GM21717 (cell line): ENCODE measurements around the gene SNAPC2.
"Not testable (repeated sequence)": the region's sequence is repeated elsewhere in the genome, so short reads cannot be mapped to it uniquely, and the experiment has no call there.

ENCODE experiments used
- ATAC-seq: cut with Tn5 transposase; IDR thresholded peaks from one replicate; pipeline ENCODE4 v1.9.1; 2021; ENCODE audit warnings: mild to moderate bottlenecking, moderate library complexity; ENCODE audit not compliant: unreplicated experiment

SNAPC2 gene

DNA sequence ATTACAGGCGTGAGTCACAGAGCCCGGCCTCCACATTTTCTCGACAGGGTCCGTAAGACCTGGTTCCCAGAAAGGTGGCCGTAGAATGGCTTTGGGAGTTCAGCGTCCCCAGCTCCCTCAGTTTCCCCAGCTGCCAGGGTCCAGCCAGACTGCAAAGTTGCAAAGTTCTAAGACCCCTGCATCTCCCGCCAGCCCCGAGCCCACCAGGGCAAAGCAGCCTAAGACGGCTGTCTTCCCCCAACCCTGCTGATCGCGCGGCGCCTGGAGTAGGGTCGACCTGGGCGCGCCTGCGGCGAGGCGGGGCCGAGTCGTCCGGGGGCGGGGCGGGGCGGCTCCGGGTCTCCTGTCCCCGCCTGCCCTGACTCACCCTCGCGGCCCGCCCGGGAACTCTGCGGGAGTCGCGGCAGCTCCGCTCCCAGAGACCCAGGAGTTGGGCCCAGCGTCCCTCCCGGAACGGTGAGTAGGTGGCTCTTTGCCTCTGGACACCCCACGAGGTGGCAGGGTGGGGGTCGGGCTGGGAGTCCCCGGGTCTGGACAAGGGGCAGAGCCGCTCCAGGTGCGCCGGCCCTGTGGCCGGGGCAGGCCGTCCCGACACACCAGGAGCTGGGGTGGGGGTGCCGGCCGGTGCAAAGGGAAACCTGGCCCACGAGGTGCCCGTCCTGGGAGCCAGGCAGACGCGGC lies 31.9 kb upstream of the SNAPC2 start, which contains the start of gene LRRC8E:
TSS of gene LRRC8E (plus strand) at position 366 of the 681 bp plus-strand sequence. CDS start 7,094 bp downstream, outside the sequence.
- ATAC-seq: no peak

DNA sequence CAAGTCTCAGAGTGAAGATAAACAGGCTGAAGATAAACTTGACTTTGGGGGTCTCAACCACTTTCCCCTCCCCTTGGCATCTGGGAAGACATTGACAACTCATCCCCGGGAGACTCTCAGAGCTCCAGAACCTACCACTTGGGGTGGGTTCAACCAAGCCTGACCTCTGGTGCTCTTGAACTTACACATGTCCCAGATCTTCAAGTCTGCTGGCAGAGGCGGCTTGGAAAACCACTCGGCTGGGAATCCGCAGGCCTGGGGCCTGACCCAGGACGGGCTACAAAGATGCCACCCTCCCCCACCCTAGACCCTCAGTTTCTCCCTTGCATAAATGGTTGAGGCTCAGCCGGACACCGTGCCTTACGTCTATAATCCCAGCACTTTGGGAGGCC lies 31.3 kb upstream of the SNAPC2 start:
- no peak for ATAC-seq

DNA sequence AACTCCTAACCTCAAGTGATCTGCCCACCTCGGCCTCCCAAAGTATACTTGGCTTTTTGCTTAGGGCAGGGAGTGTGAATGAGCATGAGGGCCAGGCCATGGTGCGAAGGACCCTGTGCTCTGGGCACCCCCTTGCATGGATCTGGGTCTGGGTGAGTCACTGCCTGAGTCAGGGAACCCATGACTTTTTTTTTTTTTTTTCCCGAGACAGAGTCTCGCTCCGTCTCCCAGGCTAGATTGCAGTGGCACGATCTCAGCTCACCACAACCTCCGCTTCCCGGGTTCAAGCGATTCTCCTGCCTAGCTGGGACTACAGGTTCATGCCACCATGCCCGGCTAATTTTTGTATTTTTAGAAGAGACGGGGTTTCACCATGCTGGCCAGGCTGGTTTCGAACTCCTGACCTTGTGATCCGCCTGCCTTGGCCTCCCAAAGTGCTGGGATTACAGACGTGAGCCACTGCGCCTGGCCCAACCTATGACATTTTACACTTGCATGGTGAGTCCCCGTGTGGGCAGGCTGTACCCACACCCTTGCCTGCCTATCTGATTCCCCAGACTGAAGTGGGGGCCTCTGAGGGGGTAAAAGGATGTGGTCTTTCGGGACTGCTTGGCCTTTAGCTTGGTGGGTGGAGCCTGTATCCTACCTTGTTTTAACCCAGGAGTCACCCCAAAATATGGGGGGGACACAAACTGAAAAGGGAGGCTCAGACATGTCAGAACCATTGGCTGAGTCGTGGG lies 26.6 kb upstream of the SNAPC2 start:
- ATAC-seq: not testable (repeated sequence)

DNA sequence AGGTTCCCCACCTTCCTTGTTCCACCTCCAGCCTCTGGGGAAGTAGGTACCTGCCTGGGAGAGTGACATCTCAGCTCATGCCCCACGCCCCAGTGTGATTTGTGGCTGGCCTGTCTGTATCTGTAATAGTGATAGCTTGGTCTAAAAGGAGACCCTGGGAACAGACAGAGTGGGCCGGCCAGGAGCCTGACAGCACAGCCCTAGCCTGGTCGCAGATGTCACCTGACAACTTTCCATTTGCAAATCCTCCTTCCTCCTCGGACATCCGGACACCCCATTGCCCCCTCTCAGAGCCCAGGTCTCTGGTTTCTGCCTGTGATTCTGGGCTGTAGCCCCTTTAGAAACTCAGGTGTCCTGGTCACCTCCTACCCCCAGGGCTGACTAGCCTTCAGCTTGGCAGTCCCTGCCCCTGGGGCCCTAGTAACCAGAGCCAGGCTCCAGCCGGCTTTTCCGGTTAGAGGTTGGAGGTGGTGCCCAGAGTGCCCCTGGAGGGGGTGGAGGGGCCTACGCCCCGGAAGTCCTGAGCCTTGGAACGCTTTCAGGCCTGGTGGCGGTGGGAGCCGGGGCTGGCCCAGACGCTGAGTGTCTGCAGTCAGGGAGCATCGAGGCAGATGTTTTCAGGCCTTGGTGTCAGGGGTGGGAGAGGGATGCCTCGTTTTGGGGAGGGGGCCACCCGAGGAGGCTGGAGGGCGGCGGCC lies 25.4 kb upstream of the SNAPC2 start:
- ATAC-seq: no peak

DNA sequence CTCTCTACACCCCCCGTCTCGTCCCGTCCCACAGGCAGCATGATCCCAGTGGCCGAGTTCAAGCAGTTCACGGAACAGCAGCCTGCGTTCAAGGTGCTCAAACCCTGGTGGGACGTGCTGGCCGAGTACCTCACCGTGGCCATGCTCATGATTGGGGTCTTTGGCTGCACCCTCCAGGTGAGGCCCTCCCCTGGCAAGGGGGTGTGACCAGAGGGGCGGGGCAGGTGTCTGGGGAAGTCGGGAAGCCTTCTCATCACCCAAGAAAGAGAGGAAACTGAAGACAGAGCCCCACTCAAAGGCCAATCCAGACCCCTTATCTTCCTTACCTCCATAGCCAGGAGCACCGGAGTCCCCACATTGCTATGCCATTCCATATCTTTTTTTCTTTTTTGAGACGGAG lies 24.6 kb upstream of the SNAPC2 start:
- no peak for ATAC-seq

DNA sequence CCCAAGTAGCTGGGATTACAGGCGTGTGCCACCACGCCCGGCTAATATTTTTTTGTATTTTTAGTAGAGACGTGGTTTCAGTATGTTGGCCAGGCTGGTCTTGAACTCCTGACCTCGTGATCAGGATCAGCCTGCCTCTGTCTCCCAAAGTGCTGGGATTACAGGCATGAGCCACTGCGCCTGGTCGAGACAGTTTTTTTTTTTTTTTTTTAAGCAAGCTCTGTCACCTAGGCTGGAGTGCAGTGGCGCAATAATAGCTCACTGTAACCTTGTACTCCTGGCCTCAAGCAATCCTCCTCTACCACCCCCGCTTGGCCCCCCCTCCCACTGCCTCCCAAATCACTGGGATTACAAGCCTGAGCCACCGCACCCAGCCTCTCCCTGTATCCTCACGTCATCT lies 22.8 kb upstream of the SNAPC2 start:
- ATAC-seq: no peak

DNA sequence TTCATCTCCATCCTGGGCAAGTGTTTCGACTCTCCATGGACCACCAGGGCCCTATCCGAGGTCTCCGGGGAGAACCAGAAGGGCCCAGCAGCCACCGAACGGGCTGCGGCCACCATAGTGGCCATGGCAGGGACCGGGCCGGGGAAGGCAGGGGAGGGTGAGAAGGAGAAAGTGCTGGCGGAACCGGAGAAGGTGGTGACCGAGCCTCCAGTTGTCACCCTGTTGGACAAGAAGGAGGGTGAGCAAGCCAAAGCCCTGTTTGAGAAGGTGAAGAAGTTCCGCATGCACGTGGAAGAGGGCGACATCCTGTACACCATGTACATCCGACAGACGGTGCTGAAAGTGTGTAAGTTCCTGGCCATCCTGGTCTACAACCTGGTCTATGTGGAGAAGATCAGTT lies 21.2 kb upstream of the SNAPC2 start:
- ATAC-seq: no peak

DNA sequence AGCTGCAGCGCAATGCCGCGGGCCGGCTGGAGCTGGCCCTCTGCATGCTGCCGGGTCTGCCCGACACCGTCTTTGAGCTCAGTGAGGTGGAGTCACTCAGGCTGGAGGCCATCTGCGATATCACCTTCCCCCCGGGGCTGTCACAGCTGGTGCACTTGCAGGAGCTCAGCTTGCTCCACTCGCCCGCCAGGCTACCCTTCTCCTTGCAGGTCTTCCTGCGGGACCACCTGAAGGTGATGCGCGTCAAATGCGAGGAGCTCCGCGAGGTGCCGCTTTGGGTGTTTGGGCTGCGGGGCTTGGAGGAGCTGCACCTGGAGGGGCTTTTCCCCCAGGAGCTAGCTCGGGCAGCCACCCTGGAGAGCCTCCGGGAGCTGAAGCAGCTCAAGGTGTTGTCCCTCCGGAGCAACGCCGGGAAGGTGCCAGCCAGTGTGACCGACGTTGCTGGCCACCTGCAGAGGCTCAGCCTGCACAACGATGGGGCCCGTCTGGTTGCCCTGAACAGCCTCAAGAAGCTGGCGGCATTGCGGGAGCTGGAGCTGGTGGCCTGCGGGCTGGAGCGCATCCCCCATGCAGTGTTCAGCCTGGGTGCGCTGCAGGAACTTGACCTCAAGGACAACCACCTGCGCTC lies 20.3 kb upstream of the SNAPC2 start:
- no peak for ATAC-seq

DNA sequence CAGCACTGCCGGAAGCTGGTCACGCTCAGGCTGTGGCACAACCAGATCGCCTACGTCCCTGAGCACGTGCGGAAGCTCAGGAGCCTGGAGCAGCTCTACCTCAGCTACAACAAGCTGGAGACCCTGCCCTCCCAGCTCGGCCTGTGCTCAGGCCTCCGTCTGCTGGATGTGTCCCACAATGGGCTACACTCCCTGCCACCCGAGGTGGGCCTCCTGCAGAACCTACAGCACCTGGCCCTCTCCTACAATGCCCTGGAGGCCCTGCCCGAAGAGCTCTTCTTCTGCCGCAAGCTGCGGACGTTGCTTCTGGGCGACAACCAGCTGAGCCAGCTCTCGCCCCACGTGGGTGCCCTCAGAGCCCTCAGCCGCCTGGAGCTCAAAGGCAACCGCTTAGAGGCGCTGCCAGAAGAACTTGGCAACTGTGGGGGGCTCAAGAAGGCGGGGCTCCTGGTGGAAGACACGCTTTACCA lies 19.7 kb upstream of the SNAPC2 start:
- no peak for ATAC-seq

DNA sequence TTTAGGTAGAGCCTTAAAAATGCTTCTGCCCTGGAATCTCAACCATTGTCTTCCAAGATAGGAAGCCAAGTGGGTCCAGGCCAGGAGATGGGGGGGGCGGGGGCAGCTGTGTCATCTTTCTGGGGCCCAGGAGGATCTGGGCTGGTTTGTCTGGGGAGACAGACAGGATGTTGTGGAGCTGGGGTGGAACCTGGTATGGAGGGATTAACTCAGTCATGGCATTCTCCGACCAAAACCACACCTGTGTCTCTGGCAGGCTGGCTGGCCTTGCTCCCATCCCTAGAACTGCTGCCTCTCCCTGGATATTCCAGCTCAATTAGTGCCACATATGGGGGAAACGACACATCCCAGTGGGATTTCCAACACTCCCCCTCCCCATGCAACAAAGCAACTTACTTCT lies 19.2 kb upstream of the SNAPC2 start:
- ATAC-seq: no peak

DNA sequence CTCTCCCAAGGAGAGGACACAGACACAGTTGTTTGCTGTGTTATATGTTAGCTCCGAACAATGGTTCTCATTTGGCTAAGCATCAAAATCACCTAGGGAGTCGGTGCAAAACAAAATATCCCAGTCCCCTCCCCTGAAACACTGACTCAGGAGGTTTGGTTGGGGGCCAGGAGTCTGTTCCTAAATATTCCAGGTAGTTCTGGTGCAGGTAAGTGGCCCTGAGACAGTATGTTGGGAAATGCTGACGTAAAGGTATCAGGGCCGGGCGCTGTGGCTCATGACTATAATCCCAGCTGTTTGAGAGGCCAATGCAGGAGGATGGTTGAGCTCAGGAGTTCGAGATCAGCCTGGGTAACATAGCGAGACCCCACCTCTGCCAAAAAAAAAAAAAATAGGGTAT lies 18.8 kb upstream of the SNAPC2 start:
- ATAC-seq: no peak

DNA sequence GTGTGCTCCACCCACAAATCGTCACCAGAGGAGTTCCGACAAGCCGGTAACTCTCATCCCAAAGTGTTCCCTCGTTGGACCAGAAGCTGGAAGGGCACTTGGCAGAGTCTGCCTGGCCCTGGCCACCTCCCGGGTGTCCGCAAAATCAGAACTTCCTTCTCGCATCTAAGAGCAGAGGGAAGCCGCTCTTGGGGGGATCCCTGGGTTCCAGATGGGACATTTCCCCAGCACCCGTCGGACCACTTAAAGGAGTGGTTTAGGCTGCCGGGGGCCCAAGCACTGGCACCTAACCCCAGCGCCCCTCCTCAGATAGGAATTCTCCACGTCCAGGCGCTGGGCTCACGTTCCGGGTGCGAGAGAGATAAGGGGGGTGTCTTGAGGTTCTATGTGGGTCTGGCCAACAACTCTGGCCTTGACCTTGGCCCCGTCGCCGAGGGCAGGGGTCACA lies 17.3 kb upstream of the SNAPC2 start:
- ATAC-seq: peak; percentile 11

DNA sequence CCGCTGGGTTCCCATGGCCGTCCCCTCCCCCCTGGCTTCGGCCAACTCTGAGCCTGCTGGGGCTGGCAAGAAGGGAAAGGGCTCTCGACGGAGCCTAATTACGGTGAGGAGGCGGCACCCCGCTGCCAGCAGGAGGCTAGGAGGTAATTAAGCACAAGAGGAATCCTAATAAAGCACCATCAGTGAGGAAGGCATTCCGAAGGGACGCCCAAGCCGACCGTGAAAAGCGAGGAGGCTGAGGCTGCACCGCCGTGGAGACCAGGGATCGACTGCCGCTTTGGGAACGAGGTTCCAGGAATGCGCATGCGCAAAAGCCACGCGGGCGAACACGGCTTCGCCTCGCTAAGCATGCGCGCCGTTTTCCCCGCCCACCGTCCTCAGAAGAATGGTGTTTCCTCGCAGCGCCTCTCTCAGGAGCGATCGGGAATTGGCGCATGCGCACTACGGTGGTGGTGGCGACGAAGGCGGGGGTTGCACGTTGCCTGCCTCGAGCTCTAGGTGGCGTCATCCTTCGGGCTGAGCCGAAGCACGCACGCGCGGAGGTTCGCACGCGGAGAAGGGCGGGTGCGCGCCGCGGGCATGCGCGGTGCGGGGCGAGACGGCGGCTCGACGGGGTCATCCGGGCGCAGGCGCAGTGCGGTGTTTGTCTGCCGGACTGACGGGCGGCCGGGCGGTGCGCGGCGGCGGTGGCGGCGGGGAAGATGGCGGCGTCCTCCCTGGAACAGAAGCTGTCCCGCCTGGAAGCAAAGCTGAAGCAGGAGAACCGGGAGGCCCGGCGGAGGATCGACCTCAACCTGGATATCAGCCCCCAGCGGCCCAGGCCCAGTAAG lies 16.7 kb upstream of the SNAPC2 start, which contains the start of gene MAP2K7:
TSS of gene MAP2K7 (plus strand) at position 634 of the 830 bp plus-strand sequence. CDS start at position 702, 68 bp downstream.
- ATAC-seq: peak; percentile 63

DNA sequence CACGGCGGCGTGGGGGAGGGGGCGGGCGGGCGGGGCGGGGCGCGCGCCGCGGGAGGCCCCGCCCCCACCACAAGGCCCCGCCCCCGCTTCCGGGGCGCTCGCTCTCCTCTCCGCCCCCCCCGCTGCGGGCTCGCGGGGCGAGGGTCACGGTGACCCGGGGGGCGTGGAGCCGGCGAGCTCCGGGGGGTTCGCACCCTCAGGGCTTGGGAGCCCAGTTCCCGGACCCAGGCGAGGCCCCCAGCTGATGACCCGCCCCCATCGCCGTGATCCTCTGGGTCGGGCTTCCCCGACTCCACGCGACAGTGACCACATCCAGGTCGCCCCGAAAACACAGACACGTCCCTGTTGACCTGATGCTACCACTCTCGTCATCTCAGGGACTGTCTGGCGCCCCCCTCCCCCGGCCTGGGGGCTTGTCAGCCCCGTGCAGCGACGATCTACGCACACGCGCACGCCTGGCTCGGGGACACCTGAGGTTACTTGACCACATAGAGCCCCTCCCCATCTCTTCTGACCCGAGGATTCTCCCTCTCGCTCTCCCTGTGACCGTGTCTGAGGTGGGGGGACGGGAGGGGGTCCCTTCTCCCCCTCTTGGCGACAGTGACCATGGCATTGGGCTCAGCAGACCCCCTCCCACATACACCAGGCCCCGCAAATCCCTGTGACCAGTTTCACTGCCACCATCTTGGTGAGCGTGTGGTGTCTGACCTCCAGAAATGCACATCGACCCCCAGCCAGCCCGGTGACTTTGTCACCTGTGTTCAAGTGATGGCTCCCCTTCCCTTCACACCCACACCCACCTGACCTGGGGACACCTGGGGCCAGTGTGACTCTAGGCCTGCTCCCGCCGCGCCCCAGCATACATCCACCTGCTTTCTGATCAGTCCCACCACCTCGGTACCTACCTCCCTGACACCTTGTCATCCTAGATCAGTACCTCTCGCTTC lies 15.8 kb upstream of the SNAPC2 start:
- peak; percentile 13 for ATAC-seq

DNA sequence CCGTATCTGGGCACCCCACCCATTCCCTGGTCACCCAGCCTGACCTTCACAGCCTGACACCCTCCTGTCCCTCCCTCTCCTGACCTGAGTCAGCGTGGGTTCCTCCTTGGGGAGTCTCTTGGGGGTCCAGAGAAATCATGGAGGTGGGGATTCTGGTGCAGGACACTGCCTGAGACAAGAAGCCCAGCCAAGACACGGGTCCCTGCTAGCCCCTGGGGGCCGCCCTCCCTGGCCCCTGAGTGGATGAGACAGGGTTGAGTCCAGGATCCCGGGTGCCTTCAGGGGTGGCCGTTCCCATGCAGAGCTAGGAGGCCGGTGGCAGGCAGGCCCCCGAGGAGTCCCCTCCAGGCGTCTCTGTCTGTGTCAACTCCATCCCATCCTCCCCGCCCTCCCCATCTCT lies 14.9 kb upstream of the SNAPC2 start:
- no peak for ATAC-seq

DNA sequence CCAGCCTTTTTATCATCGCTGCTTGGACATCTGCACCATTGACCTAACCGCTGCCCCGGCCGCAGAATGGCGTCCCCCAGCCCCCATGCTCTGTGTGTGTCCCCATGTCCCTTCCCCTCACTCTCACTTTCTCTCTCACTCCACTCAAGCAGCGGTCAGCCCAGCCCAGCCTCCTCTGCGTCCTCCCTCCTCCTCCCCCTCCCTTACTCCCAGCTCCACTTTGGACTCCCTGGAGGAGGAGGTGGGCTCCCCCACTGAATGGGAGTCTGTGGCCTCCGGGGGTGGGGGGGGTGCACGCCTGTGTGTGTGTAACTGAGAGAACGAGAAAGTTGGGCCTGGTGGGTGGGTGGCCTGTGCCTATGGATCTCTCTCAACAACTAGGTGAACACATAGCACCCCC lies 14.3 kb upstream of the SNAPC2 start:
- no peak for ATAC-seq

DNA sequence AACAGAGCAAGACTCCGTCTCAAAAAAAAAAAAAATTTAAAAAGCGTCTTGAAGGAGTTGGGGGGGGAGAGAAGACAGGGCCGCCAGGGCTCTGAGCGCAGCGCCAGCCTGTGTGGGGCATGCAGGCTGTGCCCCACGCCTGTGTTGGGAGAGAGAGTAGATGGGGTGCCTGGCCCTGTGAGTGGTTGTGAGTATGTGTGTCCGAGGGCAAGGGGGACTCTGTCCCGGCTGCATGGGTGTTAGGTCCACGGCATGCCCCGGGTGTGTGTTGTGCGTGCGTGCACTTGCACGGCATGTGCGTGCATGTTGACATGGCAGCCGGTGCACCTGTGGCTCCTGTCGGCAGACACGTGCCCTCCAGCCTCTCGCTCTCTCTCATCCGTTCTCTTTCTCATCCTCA lies 13.0 kb upstream of the SNAPC2 start:
- no peak for ATAC-seq

DNA sequence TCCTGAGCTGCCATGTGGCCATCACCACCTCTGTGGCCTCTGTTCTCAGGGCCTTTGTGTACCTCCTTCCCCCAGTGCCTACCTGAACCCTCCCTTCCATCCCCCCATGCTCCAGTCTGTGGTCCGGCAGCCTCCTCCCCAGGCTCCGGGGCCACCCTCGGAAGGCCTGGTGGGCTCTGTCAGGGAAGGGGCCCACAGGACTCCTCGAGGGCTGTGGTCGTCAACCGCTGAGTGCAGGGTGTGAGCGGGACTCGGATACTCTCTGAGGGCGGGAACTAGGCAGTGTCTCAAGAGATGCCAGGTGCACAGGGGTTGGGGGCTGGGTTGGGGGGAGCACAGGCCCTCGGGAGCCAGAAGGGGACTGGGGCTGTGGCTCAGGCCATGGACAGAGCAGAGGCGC lies 12.6 kb upstream of the SNAPC2 start:
- ATAC-seq: no peak

DNA sequence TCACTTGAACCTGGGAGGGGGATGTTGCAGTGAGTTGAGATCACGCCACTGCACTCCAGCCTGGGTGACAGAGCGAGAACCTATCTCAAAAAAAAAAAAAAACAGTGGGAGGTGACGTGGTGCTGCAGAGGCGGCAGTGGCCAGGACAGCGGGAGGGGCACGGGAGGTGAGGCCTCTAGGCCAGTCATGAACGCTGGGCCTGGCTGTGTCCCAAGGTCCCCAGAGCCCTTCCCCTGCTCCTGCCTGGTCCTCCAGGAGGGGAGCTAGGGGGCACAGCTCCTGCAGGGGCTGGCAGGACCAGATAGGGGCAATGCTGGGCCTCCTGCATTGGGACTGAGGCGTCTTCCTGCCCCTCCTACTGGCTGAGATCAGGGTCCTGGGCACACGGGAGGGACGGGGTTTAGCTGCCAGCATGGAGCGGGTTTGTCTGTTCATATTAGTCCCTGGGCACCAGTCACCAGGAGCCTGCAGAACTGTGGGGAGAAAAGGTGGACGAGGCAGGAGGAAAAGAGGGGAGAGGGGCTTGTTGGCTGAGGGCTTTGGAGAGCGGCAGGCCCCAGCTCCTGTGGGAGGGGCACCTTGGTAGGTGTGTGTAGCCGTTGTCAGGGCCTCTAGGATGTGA lies 11.9 kb upstream of the SNAPC2 start:
- no peak for ATAC-seq
